HG02852 (cell line): ENCODE measurements around the gene CYP27B1.
"Not testable (repeated sequence)": the region's sequence is repeated elsewhere in the genome, so short reads cannot be mapped to it uniquely, and the experiment has no call there.

ENCODE experiments used
- ATAC-seq: cut with Tn5 transposase; IDR thresholded peaks from one replicate; pipeline ENCODE4 v1.9.1; 2021; ENCODE audit warnings: mild to moderate bottlenecking, moderate library complexity; ENCODE audit not compliant: unreplicated experiment

The CYP27B1 gene

DNA sequence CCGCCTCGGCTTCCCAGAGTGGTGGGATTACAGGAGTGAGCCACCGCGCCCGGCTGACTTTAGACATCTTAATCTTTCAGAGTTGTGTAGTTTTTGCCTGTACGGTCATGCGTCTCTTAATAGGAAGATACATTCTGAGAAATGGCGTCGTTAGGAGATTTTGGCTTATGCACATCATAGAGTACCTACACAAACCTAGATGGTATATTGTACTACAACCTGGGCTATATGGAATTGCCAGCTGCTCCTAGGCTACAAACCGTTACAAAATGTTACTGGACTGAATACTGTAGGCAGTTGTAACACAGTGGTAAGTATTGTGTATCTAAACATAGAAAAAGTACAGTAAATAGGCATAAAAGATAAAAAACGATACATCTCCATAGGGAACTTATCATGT is 17.0 kb upstream of the CYP27B1 start:
- ATAC-seq, result no peak

DNA sequence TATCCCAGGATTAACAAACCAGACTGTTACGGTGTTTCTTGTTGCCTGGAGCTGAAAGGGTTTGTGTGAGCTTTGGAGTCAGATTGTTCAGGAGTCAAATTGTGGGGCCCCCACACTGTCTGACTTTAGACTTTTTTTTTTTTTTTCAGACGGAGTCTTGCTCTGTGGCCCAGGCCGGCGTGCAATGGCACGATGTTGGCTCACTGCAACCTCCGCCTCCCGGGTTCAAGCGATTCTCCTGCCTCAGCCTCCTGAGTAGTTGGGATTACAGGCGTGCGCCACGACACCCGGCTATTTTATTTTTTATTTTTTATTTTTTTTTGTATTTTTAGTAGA is 16.6 kb upstream of the CYP27B1 start:
- no peak for ATAC-seq

DNA sequence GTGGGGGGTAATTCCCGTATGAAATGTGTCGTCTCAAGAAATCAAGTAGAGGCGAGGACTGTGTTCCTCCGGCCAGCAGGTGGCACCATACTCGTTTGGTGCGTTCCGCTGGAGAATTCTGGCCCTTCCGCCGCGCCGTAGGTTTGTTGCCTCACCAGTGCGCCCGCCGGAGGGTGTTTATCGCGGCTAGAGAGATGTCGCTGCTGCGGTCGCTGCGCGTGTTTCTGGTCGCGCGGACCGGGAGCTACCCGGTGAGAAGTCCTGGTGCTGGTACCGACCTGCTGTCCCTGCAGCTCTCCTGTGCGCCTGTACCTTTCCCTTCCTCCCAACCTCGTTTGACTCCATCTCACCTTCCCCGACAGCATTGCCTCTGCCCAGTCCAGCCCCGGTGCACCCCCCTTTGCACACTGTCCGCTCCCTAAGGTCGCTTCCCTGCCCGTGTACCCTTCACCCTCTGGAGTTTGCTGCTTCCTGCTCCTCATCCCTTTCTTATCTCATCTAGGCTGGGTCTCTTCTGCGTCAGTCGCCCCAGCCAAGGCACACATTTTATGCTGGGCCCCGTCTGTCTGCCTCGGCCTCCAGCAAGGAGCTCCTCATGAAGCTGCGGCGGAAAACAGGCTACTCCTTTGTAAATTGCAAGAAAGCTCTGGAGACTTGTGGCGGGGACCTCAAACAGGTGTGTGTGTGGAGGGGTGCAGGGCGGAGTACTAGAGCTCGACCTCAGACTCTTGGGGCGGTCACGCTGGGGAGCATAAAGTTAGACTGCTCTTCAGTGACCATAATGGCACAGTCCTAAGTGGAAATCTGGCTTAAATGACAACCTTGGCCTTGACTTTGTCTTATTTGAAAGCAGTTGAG is 16.0 kb upstream of the CYP27B1 start, which contains the start of gene TSFM:
Gene TSFM (plus strand): TSS at position 180 of the 858 bp plus-strand sequence. CDS start 15 bp downstream, at position 195.
- peak; percentile 94 for ATAC-seq

- ATAC-seq, result peak; percentile 21
Measured at GRCh38 chr12:57782243-57782607, 15.3 kb upstream of the CYP27B1 start.

DNA sequence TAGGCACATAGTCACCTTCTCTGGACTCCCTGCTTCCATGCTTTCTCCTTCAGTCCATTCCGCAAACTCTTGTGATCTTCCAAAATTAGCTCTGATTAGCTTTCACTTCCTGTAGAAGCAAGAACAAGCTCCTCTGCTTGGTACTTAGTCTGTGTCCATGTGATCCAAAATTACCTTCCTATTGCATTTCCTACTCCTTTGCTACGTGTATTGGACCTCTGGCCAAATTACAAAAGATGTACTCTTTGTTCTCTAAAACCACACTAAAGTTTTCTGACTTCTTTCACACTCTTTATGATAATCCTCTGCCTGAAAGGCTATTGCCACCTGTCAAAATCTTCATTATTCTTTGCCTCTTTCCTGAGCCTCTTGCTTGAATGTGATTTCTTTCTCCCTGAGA is 14.9 kb upstream of the CYP27B1 start:
- ATAC-seq, result no peak

DNA sequence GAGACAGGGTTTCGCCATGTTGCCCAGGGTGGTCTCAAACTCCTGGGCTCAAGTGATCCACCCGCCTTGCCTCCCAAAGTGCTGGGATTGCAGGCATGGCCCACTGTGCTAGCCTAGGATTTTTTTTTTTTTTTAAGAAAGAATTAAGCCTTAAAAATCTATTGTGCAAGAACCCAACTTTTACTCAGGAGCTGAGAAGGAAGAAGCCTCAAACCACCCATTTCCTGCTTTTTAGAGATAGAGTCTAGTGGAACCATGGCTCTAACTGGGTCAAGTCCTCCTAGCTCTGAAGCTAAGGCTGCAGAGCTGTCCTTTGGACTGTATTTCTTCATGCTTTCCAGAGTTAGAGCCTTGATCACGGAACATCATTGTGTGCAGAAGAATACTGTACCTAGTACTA is 14.4 kb upstream of the CYP27B1 start:
- no peak for ATAC-seq

DNA sequence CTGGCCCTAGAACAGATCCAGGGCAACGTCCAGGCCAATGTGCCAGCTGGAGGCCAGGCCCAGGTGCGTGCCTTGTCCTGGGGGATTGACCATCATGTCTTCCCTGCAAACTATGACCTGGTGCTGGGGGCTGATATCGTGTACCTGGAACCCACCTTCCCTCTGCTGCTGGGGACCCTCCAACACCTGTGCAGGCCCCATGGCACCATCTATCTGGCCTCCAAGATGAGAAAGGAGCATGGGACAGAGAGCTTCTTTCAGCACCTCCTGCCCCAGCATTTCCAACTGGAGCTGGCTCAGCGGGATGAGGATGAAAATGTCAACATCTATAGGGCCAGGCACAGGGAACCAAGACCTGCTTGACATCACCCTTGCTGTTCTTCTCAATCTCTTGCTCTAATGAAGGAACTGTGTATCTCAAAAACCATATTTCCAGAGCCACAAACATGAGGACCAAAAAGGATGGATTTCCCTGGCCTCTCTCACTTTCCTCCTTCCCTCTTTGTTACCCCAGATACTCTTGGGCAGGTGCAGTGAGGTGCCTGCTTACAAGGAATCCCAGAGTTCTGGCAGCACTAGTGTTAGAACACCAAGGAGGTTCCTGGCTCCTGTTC is 13.5 kb upstream of the CYP27B1 start:
- no peak for ATAC-seq

DNA sequence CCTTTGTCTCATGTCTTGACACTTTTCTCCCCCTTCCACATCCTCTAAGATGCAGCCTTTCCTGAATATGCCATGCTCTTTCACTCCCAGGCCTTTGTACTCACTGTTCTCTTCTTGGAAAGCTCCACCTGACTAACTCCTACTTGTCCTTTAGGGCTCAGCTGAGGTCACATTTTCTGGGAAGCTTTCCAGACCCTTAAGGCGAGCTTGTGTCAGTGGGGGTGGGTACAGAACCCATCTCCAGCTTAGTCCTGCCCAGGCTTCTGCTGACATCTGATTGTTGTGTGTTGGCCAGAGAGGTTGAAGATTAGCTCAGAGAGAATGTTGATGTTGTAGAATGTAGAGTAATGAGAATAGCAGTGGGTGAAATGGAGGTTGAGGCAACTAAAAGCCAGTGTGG is 12.9 kb upstream of the CYP27B1 start:
- no peak for ATAC-seq

DNA sequence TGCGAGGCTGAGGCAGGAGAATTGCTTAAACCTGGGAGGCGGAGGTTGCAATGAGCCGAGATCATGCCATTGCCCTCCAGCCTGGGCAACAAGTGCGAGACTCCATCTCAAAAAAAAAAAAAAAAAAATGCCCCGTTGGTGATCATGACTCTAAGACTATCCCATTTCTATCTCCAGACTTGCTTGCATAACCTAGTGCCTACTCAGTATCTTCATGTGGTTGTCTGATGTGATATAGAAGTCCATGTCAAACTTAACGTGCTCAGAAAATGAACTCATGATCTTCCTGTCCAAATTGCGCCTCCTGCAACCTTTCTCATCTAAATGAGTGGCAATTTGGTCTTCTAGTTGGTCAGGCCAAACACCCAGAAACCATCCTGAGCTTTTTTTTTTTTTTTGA is 11.0 kb upstream of the CYP27B1 start:
- no peak for ATAC-seq

DNA sequence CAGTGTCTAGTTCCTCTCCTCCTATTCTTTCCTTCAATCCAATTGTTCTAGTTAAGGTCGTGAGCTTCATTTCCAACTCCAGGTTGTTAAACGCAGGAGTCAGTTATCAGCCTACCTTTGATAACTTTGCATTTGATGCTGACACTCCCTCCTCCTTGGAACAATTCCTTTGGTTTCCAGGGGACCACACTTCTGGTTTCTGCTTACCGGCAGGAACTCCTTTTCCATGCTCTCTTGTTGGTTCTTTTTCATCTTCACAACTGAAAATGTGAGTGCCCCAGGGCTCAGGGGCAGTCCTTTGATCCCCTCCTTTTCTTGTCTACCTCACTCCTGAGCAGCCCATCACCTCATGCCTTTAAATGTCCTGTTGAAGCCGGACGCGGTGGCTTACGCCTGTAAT is 10.5 kb upstream of the CYP27B1 start:
- ATAC-seq, result no peak

DNA sequence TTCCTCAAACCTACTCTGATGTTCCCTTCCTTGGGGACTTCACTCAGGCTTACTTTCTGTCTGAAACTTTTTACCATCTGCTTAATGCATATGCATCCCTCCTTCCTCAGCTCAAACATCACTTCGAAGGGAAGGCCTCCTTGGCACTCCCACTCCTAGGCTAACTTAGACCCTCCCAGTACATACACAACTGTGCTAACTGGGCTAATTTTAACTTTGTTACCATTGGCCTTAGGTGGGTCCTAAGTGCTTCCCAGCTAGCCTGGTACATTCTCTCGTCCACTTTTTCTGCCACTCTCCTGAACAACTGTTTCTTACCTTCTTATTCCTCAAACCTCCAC is 9.3 kb upstream of the CYP27B1 start:
- ATAC-seq, result no peak

DNA sequence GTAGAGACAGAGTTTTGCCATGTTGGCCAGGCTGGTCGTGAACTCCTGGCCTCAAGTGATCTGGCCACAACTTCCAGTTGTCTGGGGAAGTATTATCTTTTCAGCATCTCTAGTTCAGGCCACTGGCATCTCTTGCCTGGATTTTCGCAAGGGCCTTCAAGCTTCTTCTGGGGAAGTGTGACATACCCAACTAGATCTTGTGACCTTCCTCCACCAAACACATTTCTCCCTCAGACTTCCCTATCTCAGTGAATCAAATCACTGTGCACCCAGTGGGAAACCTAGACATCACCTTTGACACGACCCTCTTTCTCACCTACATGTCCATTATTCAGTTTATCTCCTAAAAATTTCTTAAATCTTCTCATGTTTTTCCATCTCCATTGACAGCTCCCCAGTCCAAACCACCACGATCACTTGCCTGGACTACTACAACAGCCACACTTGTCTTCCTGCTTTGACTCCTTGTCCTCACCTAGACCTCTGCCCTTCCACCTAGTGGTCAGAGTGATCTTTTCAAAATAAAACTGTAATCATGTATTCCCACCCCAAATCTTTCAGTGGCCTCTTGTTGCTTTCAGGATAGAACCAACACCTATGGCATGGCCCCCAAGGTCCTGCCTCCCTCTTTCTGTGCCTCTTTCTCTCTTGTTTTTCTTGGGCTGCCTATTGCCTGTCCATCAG is 8.8 kb upstream of the CYP27B1 start:
- ATAC-seq, result no peak

DNA sequence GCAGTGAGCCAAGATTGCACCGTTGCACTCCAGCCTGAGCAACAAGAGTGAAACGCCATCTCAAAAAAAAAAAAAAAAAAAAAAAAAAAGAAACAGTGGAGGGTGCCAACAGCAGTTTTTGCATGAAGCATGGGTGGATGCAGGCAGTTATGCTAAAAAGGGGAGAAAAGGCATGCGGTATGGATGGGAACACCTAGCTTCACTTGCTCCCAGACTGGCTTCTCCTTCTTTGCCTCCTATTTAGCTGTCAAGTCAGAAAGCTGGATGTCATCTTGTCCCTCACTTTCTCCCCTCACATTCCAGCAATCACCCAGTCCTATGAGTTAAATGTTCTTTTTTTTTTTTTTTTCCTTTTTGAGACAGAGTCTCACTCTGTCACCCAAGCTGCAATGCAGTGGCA is 8.2 kb upstream of the CYP27B1 start:
- ATAC-seq, result no peak

DNA sequence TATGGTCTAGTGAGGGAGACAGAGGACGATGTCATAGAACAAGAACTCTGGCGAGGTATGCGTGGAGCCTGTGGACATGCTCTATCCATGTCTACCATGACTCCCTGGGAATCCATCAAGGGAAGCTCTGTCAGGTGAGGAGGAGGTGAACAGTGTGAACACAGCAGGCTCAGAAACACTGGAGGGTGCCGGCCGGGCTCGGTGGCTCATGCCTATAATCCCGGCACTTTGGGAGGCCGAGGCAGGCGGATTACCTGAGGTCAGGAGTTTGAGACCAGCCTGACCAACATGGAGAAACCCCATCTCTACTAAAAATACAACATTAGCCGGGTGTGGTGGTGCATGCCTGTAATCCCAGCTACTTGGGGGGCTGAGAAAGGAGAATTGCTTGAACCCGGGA is 7.8 kb upstream of the CYP27B1 start:
- ATAC-seq, result not testable (repeated sequence)

DNA sequence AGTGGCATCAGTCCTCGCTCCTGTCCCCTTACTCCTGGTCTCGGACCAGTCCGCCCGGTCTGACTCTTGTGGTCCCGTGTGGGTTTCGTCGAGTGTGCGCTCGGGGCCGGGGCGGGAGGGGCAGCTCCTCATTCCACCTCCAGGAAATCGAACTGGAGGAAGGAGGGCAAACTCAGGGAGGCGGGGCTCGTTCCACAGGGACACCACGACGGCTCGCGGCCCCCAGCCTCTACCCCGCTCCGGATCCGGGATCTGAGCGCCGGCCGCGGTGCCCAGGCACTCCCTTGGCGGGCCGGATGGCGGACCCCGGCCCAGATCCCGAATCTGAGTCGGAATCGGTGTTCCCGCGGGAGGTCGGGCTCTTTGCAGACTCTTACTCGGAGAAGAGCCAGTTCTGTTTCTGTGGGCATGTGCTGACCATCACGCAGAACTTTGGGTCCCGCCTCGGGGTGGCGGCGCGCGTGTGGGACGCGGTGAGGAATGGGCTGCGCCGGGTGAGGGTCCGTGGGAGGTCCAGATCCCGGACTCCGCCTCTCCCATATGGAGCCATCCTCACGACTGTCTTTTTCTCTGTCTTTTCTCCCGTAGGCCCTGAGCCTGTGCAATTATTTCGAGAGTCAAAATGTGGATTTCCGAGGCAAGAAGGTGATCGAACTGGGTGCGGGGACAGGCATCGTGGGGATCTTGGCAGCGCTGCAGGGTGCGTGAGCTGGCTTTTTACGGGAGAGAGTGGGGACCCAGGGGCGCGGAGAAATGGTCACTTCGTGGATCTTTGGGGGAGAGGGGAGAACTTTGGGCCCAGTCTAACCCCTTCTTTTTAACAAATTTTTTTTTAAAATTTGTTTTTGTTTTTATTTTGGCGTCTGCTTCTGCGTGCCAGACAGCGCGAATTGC is 5.8 kb upstream of the CYP27B1 start, which contains the start of gene EEF1AKMT3:
Gene EEF1AKMT3 (plus strand): TSS at position 186 of the 894 bp plus-strand sequence. CDS start 111 bp downstream, at position 297.
- peak; percentile 27 for ATAC-seq

DNA sequence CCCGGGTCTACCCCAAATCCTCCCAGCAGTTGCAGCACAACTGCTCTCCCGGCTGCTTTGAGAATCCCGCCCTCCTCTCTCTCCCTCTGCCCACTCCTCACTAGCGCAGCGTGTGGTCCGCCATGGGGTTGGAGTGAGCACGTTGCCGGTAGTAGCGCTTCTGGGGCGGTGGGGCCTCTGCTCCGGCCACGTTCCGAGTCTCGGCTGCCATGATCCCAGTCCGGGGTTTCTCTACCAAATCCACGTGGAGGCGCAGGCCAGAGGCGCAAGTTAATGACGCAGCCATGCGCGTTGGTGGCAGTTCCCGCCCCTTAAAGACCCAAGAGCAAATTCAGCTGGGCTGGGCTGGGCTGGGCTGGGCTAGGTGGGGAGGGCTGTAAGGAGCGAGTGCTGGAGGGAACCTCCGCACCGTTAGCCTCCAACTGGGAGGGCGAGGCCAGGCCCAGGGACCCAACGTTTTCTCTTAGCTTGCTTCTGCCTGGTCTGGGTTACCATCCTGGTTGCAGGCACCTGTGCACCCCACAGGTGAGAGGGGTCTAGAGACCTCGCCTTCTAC is 5.1 kb upstream of the CYP27B1 start, which contains the start of gene METTL1:
Gene METTL1 (minus strand): TSS at position 233 of the 556 bp plus-strand sequence. CDS start 22 bp downstream, at position 211.
- ATAC-seq, result peak; percentile 80

- peak; percentile 76 for ATAC-seq
Measured at GRCh38 chr12:57771236-57771872, 4.5 kb upstream of the CYP27B1 start.

GRCh38 chr12:57770734-57771133 is 3.9 kb upstream of the CYP27B1 start:
- no peak for ATAC-seq

GRCh38 chr12:57769594-57769993 is 2.7 kb upstream of the CYP27B1 start:
- ATAC-seq, result no peak

DNA sequence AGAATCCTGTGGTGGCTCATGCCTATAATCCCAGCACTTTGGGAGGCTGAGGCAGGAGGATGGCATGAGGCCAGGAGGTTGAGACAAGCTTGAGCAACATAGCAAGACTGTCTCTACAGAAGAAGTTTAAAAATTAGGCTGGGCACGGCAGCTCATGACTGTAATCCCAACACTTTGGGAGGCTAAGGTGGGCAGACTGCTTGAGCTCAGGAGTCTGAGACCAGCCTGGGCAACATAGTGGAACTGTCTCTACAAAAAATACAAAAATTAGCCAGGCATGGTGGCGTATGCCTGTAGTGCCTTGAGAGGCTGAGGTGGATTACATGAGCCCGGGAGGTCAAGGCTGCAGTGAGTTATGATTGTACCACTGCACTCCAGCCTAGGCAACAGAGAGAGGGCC is 998 bp upstream of the CYP27B1 start:
- ATAC-seq, result no peak
